Measurements from ENCODE around the gene SELENOM.

- no peak for TF ChIP-seq EZH2 (IDR thresholded peaks at IDR 0.05; ENCODE audit: borderline replicate concordance, low read depth, low read length, poor library complexity, severe bottlenecking)
- no peak for TF ChIP-seq CTCF (conservative IDR thresholded peaks at IDR 0.05; ENCODE audit: low read depth, low read length)
These were observed 13.3 kb upstream of the SELENOM start for GRCh38 chr22:31120642-31121041.

All from A673 (cell line).